ENCODE data around the gene PDZK1IP1.

The PDZK1IP1 gene, protein sequence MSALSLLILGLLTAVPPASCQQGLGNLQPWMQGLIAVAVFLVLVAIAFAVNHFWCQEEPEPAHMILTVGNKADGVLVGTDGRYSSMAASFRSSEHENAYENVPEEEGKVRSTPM

DNA sequence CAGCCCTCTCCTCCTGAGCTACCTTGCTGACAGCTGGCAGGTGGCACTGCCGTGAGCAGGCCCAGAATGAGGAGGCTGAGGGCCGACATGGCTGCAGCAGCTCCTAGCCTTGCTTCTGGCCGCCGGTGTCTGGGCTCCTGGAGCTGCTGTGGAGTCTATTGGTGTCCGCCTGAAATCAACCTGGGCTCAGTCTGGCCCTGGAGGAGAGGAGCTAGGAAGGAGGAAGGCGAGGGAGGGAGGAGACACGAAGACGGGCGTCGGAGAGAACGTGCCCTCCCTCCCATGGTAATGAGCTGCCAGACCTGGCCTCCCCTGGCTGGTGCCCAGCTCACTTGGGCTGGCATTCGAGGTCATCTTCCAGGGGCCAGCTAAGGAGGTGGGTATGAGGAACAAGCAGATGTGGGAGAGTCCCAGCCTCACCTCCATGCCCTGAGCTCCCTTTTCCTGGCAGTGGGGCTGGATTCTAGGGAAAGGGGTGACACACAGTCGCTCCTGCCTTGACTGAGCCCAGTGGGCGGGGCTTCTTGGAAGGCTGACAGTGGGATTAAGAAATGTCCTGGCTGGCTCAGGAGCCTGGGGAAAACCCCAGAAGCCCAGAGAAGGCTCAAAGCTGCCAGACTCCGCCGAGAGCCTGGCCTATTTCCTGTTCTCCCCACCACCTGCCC lies at the start of gene PDZK1IP1:
TSS of gene PDZK1IP1 (minus strand) at position 193 of the 665 bp plus-strand sequence. CDS start at position 89, 104 bp downstream.
- DNase-seq (ENCODE audit: low read depth in 2 of 2): no peak

DNA sequence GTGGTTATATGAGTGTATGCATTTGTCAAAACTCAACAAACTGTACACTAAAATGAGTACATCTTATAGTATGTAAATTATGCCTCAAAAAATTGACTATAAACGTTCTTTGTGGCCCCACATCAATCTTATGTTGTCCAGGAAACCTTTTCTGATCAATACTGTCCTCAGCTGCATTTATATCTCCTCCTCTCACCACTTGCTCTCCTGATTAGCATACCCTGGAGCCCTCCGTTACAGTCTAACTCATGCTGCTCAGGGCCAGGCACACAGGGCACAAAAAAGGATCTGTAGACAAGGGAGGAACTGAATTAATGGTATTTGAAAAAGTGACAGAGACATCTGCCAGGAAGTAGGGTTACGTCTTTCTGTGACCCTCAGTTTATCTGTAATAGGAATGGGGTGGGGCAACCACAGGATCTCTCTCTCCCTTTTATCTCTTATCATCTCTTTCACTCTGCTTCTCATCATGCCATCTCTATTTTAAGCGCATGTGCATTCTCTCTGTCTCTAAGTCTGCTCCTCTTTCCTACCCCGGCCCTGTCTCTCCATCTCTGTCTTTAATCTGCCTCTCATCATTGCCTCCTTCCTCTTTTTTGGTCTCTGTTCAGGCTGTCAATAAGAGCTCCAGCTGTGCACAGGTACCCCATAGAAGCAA lies 49.2 kb upstream of the PDZK1IP1 start:
- no peak for DNase-seq (ENCODE audit: low read depth in 2 of 2)

DNA sequence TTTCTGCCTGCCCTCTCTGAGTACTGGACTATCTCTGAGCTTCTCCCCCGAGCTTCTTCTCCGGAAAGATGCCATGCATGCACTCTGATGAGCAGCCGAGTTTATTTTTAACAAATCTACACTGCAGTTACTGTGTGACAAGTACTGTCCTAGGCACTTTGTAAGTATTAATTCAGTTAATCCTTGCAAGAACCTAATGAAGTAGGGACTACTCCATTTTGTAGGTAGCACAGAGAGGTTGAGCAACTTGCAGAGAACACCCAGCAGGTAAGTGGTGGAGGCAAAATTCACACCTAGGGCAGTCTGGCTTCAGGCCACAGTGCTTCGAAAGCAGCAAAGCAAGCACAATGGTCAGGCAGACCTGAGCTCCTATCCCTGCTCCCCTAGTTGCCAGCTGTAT lies 46.0 kb upstream of the PDZK1IP1 start:
- no peak for DNase-seq (ENCODE audit: low read depth in 2 of 2)

- no peak for DNase-seq (ENCODE audit: low read depth in 2 of 2)
Measured at GRCh38 chr1:47235241-47235681, 45.4 kb upstream of the PDZK1IP1 start.

GRCh38 chr1:47233186-47233585 lies 43.4 kb upstream of the PDZK1IP1 start:
- no peak for DNase-seq (ENCODE audit: low read depth in 2 of 2)

GRCh38 chr1:47232187-47232874 lies 42.5 kb upstream of the PDZK1IP1 start, which contains the start of gene TAL1:
TAL1 (minus strand) TSS chr1:47232225; CDS start chr1:47225888, 6,337 bp downstream.
- no peak for DNase-seq (ENCODE audit: low read depth in 2 of 2)

GRCh38 chr1:47231301-47232186 lies 41.7 kb upstream of the PDZK1IP1 start:
- no peak for DNase-seq (ENCODE audit: low read depth in 2 of 2)

DNA sequence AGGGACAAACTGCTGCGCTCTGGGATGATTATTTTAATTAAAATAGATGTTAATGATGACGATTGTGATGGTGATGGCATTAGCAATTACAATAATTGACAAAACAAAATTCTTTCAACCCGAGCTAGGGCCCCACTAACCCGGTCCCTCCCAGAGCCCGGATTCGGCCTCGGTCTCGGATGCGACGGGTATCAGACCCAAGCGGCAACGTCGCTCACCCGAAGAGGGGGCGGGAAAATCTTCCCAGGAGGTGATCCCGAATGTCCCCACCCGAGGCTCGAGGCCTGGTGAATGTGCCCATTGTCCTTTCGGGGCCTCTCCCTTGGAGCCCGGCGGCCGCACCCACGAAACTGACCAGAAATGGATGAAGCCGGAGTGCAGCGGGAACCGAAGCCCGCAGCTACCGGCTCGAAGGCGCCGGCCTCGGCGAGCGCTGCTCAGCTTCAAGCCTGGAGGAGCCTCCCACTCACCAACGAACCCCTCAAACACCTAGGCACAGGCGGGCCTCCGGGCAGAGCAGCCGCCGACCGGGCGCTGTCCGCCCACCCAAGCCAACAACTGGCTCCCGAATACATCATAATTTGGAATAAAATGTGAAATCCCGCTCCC lies 41.0 kb upstream of the PDZK1IP1 start:
- DNase-seq (ENCODE audit: low read depth in 2 of 2): no peak

GRCh38 chr1:47229886-47230691 lies 40.3 kb upstream of the PDZK1IP1 start:
- DNase-seq (ENCODE audit: low read depth in 2 of 2): no peak

GRCh38 chr1:47229031-47229885 lies 39.4 kb upstream of the PDZK1IP1 start:
- DNase-seq (ENCODE audit: low read depth in 2 of 2): no peak

GRCh38 chr1:47228644-47229030 lies 38.8 kb upstream of the PDZK1IP1 start:
- no peak for DNase-seq (ENCODE audit: low read depth in 2 of 2)

DNA sequence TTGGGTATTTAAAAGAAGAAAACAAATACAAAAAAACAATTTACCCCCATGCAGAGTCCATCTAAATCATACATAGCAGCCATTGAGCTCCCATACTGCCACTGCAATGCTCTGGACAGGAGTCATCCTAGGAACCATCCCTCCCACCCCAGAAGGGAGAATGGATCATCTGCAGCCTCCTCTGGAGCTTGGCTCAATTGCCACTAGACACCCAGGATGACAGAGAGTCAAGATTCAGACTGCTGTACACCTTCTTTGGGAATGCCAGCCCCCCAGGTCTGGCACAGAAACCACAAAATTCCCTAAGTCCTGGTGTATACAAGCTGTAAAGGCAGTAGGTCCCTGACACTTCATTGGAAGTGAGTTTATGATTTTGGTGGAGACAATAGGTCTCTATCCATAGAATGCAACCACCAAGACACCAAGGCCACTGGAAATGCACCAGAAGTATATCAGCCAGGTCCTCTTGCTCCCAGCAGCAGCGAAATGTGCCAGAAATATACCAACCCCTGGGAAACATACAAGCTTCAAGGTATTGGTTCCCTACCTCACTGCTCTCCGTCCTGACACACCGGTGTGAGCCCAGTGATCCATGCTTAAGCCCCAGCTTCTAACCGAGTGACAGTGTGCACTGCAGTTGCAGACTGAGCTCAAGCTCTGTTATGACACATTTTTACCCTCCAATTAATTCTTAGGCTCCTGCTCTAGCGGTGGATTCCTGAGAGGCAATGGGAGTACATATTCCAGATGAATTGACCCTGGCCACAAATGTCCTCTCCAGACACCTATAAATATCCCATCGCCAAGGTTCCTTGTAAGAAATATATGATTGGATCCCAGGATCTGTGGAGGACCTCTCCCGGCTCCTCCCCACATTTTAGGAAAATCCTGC lies 37.8 kb upstream of the PDZK1IP1 start:
- DNase-seq (ENCODE audit: low read depth in 2 of 2): no peak

DNA sequence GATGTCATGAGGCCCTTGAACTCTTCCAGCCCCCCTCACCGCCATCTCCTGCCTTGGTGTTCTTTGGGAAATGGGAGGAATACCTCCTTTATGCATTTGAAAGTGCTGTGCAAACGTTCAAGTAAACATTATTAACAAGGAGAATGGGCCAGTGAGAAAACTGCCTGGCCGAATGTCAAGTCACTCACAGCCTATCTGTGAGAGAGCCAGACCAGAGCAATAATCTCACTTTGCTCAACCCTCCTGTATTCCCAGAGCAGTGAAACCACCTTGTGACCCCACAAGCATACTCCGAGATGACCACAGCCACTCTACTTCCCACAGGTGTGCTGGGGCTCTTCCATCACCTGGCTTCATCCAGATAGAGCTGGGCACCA lies 37.0 kb upstream of the PDZK1IP1 start:
- no peak for DNase-seq (ENCODE audit: low read depth in 2 of 2)

GRCh38 chr1:47226121-47226838 lies 36.4 kb upstream of the PDZK1IP1 start:
- no peak for DNase-seq (ENCODE audit: low read depth in 2 of 2)

- no peak for DNase-seq (ENCODE audit: low read depth in 2 of 2)
Measured at GRCh38 chr1:47225430-47226100, 35.7 kb upstream of the PDZK1IP1 start.

- DNase-seq (ENCODE audit: low read depth in 2 of 2): no peak
Measured at GRCh38 chr1:47224676-47225399, 35.0 kb upstream of the PDZK1IP1 start.

Data from stimulated activated CD8-positive, alpha-beta memory T cell treated with anti-CD3 and anti-CD28 coated beads, Interleukin-15, amount 100 ng/mL, for 4 hours (primary cell).